Heart left ventricle (tissue), 13 donors: ENCODE data around the gene NSD2.

Experiments
- CTCF ChIP-seq, 12 donors: fragments of 200-600 bp; sonication (generic) in 4 of 12; IDR thresholded peaks; one replicate each; pipeline versions ENCODE4 v1.5.0 to v1.8.0; 2018 to 2022; ENCODE audit warnings: antibody characterized with exemption in 12 of 12, mild to moderate bottlenecking in 5 of 12
- POLR2A ChIP-seq, 2 donors: fragments of 450-650 bp; IDR thresholded peaks; one replicate each; pipeline ENCODE4 v1.6.1; 2017; ENCODE audit warnings: antibody characterized with exemption in 2 of 2, mild to moderate bottlenecking in 2 of 2, moderate library complexity in 2 of 2
- donor health status: ischemic (EF 13 %, LVEDD 7.1; RV severe dilation, severe dysfunction).
- donor health status: DM: no; HTN: yes; CAD: no.
- donor health status: DM: no; HTN: no; CAD: no.
- donor health status: ischemic (EF 25% LVEDD 6.9; RV normal size, moderate dysfunction).
- donor health status: ischemic (EF 25% LVEDD 5.7; RV mildly dilated, moderate dysfunction).
- donor health status: ischemic (EF 35%, LVEDD 5.7; RV mildly dilated, moderate dysfunction).
- donor health status: nonischemic (EF 11% LVEDD 7.7; RV severe dilation, severe dysfunction).
- donor health status: DM: yes; HTN: yes; CAD: no.
- donor health status: PGD.
- donor health status: ischemic (EF 29% LVEDD 5.4; RV normal size, mild dysfunction).
- donor health status: nonischemic (EF 23%, LVEDD 6.1; RV moderate dilation, normal function).

- TF ChIP-seq CTCF (IDR thresholded peaks at IDR 0.05), result no peak
- TF ChIP-seq POLR2A (IDR thresholded peaks at IDR 0.05), result no peak
These were observed 12.4 kb downstream of the NSD2 start for GRCh38 chr4:1883583-1883982.
